GM23338 (cell line): Measurements from ENCODE around the gene FILIP1L.

ENCODE experiments used
- POLR2AphosphoS5 ChIP-seq: IDR thresholded peaks from 2 replicates; pipeline ENCODE4 v1.6.1; 2016; ENCODE audit warnings: antibody characterized with exemption, low read depth
- TF ChIP-seq, protein P1 (sequence below), 2 experiments: fragments of 200-600 bp in 1 of 2; sonication (generic) in 1 of 2; conservative IDR thresholded peaks; 2 replicates each; pipeline versions ENCODE4 v1.5.1 to v1.6.1; 2016 to 2017; ENCODE audit warnings: antibody characterized with exemption in 2 of 2, low read depth in 2 of 2, mild to moderate bottlenecking in 2 of 2, moderate library complexity in 1 of 2

DNA sequence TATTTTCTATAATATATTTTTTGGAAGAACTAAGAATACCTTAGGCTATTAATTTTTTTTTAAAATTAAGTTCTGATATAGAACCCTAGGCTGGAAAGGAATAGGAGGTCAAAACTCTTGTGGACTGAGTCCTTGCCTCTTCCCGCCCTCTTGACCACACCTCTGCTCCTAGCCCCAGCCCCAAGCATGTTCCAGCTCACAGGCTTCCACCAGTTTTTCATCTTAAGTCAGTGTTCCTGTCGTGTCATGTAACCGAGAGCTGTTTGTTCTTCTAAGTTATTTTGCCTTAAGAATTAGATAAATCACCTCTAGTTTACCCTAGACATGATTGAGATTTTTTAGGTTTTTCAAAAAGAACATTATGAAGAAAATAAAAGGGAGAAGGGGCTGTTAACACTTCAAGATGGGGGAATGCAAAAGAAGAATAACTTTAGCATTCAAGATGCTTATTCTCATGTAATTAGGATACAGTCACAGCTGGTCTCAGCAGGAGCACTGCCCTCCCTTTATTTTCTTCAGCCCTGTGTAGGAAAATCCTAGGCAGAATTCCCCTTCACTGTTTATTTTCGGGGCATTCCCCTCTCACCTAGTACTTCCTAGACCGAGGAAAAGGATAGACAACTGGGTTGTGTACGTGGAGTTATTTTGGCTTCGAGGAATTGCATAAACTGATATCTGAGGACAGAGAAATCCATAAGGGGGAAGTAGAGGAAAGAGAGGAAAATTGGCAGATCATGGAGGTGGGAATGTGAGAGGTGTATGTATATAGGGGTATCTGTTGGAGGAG, 186.4 kb downstream of the FILIP1L start:
- TF ChIP-seq, protein P1, sequence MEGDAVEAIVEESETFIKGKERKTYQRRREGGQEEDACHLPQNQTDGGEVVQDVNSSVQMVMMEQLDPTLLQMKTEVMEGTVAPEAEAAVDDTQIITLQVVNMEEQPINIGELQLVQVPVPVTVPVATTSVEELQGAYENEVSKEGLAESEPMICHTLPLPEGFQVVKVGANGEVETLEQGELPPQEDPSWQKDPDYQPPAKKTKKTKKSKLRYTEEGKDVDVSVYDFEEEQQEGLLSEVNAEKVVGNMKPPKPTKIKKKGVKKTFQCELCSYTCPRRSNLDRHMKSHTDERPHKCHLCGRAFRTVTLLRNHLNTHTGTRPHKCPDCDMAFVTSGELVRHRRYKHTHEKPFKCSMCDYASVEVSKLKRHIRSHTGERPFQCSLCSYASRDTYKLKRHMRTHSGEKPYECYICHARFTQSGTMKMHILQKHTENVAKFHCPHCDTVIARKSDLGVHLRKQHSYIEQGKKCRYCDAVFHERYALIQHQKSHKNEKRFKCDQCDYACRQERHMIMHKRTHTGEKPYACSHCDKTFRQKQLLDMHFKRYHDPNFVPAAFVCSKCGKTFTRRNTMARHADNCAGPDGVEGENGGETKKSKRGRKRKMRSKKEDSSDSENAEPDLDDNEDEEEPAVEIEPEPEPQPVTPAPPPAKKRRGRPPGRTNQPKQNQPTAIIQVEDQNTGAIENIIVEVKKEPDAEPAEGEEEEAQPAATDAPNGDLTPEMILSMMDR (conservative IDR thresholded peaks at IDR 0.05; ENCODE audit: low read depth in 2 of 2), result no peak
- TF ChIP-seq POLR2AphosphoS5, result no peak
